Fibroblast of lung (primary cell): ENCODE results near the gene SDK1. TPM values are rescaled to one million over a fixed set of nuclear protein-coding genes. Genes with fewer than 3 reads are reported as not detected.

ENCODE experiments used
- DNase-seq, 2 donors: peaks; one replicate each; pipeline versions ENCODE4 v3.0.0 to v3.0.0-alpha.2; 2010; ENCODE audit warnings: low read depth in 2 of 2
- H2AFZ ChIP-seq: 2 replicates; pipeline ENCODE4 v1.5.1; 2012; ENCODE audit warnings: low read length, control low read depth, inconsistent platforms
- H3K27ac ChIP-seq: 2 replicates; pipeline ENCODE4 v1.5.1; 2011; ENCODE audit warnings: low read length, control low read depth; ENCODE audit not compliant: insufficient read depth
- H3K27me3 ChIP-seq: 2 replicates; pipeline ENCODE4 v1.5.1; 2011; ENCODE audit warnings: mild to moderate bottlenecking, low read length; ENCODE audit not compliant: control insufficient read depth, insufficient read depth
- H3K36me3 ChIP-seq: 2 replicates; pipeline ENCODE4 v1.5.1; 2011; ENCODE audit warnings: low read length; ENCODE audit not compliant: control insufficient read depth, insufficient read depth
- H3K4me1 ChIP-seq: 2 replicates; pipeline ENCODE4 v1.5.1; 2011; ENCODE audit warnings: low read length; ENCODE audit not compliant: control insufficient read depth, insufficient read depth; ENCODE audit errors: extremely low read depth
- H3K4me2 ChIP-seq: 2 replicates; pipeline ENCODE4 v1.5.1; 2011; ENCODE audit warnings: low read length, control low read depth; ENCODE audit not compliant: insufficient read depth; ENCODE audit errors: extremely low read depth
- H3K4me3 ChIP-seq, 4 experiments: fragments of 200-600 bp in 1 of 4; sonication (generic) in 1 of 4; replicated peaks in 1 of 4; 2 replicates each; pipeline ENCODE4 v1.5.1; 2011 to 2016; ENCODE audit warnings: low read length in 4 of 4, low read depth in 3 of 4, mild to moderate bottlenecking in 3 of 4, control low read depth in 2 of 4, inconsistent platforms in 1 of 4, mixed read lengths in 1 of 4; ENCODE audit not compliant: insufficient read depth in 1 of 4; ENCODE audit errors: control extremely low read depth in 1 of 4
- H3K79me2 ChIP-seq: 2 replicates; pipeline ENCODE4 v1.5.1; 2012; ENCODE audit warnings: mild to moderate bottlenecking, low read length, inconsistent platforms; ENCODE audit not compliant: control insufficient read depth, insufficient read depth
- H3K9ac ChIP-seq: 2 replicates; pipeline ENCODE4 v1.5.1; 2011; ENCODE audit warnings: mild to moderate bottlenecking, low read length, control low read depth; ENCODE audit not compliant: insufficient read depth
- H3K9me3 ChIP-seq: 2 replicates; pipeline ENCODE4 v1.5.1; 2012; ENCODE audit warnings: low read depth, low read length; ENCODE audit not compliant: control insufficient read depth, insufficient read depth
- H4K20me1 ChIP-seq: 2 replicates; pipeline ENCODE4 v1.5.1; 2011; ENCODE audit warnings: low read length; ENCODE audit not compliant: control insufficient read depth, insufficient read depth; ENCODE audit errors: extremely low read depth
- EZH2 ChIP-seq: IDR thresholded peaks from 2 replicates; pipeline ENCODE4 v1.5.1; 2012; ENCODE audit warnings: low read length, control low read depth, mild to moderate bottlenecking; ENCODE audit errors: missing control alignments
- polyA plus RNA-seq, 2 donors: library from polyadenylated mRNA; depleted of rRNA in 1 of 2; stranded (reverse) in 1 of 2; unstranded in 1 of 2; fragments of >200 nt; gene quantifications; 2 replicates each; pipeline ENCODE4 v1.2.1, GENCODE V29; 2011 to 2012; ENCODE audit warnings: missing spikeins in 1 of 2
- total RNA-seq: library from RNA; depleted of rRNA; stranded (reverse); fragments of >200 nt; gene quantifications from 2 replicates; pipeline ENCODE4 v1.2.1, GENCODE V29; 2014
- TF ChIP-seq, protein P1 (sequence below), 2 donors: IDR thresholded peaks in 1 of 2; conservative IDR thresholded peaks in 1 of 2; 1 replicate in 1 of 2; 2 replicates in 1 of 2; pipeline ENCODE4 v1.5.1; 2011 to 2012; ENCODE audit warnings: low read length in 2 of 2, control low read depth in 1 of 2, inconsistent platforms in 1 of 2, low read depth in 1 of 2, mild to moderate bottlenecking in 1 of 2

Gene SDK1
- total and polyA plus RNA-seq, 2 donors (not counting 1 experiment from before 2014, with no cell fraction given), result 1.0 to 8.6 TPM

DNA sequence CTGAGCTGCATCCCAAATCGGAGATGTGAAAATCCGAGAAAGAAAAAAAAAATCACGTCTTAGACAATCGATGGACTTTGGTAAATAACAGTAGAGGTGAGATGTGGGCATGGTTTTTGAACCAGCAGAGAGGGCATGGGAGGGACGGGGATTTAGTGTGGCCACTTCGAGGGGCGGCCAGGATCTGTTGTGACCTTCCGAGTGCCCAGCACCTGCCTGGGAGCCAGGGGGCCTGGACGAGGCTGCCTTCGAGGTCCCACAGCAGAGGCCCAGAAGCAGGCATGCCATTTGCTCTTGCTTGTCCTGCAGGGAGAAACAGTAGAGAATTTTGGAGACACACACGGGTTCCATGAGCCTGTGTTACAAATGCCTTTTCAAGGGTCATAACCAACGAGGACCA, 911.3 kb downstream of the SDK1 start:
- H3K27ac ChIP-seq, result no peak overlapping the region
- no peaks in the 10 kb centered on the region for H3K27me3 ChIP-seq
- no peak overlapping the region for H3K4me2 ChIP-seq
- H2AFZ ChIP-seq, result no peak overlapping the region
- H3K79me2 ChIP-seq, result no peaks in the 10 kb centered on the region
- H4K20me1 ChIP-seq, result no peaks in the 10 kb centered on the region
- DNase-seq, result no peak
- no peaks in the 10 kb centered on the region for H3K9me3 ChIP-seq
- no peaks in the 10 kb centered on the region for H3K36me3 ChIP-seq
- no peaks in the 10 kb centered on the region for H3K4me1 ChIP-seq
- no peak overlapping the region for H3K9ac ChIP-seq
- TF ChIP-seq, protein P1, sequence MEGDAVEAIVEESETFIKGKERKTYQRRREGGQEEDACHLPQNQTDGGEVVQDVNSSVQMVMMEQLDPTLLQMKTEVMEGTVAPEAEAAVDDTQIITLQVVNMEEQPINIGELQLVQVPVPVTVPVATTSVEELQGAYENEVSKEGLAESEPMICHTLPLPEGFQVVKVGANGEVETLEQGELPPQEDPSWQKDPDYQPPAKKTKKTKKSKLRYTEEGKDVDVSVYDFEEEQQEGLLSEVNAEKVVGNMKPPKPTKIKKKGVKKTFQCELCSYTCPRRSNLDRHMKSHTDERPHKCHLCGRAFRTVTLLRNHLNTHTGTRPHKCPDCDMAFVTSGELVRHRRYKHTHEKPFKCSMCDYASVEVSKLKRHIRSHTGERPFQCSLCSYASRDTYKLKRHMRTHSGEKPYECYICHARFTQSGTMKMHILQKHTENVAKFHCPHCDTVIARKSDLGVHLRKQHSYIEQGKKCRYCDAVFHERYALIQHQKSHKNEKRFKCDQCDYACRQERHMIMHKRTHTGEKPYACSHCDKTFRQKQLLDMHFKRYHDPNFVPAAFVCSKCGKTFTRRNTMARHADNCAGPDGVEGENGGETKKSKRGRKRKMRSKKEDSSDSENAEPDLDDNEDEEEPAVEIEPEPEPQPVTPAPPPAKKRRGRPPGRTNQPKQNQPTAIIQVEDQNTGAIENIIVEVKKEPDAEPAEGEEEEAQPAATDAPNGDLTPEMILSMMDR (conservative IDR thresholded peaks at IDR 0.05 in 1 of 2, IDR thresholded peaks at IDR 0.05 in 1 of 2; ENCODE audit: low read depth in 1 of 2, low read length in 2 of 2), result no peak
- no peak for TF ChIP-seq EZH2
- H3K4me3 ChIP-seq, result no peak overlapping the region

DNA sequence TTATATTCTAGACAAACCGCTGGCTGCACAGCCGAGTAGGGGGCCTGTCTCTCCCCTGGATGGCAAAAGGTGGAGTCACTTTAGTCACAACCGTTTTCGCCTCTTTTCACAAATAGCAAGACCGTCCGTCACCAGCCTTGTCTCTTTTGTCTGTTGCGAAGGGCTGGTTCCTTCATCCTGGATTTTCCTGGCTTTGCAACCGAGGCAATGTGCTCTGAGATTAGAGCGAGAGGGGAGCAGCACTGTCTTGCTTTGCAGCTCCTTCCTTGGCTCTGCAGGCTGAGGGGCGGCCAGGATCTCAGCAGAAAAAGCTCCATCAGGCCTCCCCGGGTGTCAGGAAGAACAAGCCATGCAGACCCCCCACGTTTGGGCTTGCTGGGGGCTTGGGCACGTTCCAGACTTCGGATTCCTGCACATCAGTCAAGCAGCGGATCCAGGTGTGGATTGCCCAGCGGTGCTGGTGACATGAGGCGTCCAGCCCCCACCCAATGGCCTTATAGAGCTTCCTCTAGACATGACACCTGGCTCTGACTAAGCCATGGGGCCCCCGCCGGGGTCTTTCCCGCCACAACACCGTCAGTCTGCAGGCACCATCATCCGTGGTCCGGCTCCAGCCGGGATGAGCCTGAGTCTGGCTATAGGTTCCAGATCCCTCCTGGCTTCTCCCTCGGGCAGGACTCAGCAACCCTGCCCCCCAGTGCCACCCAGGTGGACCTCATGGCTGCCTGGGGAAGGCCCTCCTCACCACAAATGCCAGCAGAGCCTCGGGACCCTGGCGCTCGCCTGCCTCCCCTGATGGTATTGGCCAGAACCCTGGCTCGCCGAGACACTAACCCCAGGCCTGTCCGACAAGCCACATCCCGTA, 913.5 kb downstream of the SDK1 start:
- H3K9ac ChIP-seq, result no peak overlapping the region
- no peaks in the 10 kb centered on the region for H3K27me3 ChIP-seq
- no peaks in the 10 kb centered on the region for H3K9me3 ChIP-seq
- no peak overlapping the region for H3K4me2 ChIP-seq
- H3K27ac ChIP-seq, result no peak overlapping the region
- no peak for DNase-seq
- no peaks in the 10 kb centered on the region for H4K20me1 ChIP-seq
- H3K4me3 ChIP-seq, result no peak overlapping the region
- no peak for TF ChIP-seq EZH2
- TF ChIP-seq, protein P1 (conservative IDR thresholded peaks at IDR 0.05 in 1 of 2, IDR thresholded peaks at IDR 0.05 in 1 of 2; ENCODE audit: low read depth in 1 of 2, low read length in 2 of 2), result no peak
- H3K36me3 ChIP-seq, result no peaks in the 10 kb centered on the region
- H2AFZ ChIP-seq, result no peak overlapping the region
- no peaks in the 10 kb centered on the region for H3K4me1 ChIP-seq
- no peaks in the 10 kb centered on the region for H3K79me2 ChIP-seq

DNA sequence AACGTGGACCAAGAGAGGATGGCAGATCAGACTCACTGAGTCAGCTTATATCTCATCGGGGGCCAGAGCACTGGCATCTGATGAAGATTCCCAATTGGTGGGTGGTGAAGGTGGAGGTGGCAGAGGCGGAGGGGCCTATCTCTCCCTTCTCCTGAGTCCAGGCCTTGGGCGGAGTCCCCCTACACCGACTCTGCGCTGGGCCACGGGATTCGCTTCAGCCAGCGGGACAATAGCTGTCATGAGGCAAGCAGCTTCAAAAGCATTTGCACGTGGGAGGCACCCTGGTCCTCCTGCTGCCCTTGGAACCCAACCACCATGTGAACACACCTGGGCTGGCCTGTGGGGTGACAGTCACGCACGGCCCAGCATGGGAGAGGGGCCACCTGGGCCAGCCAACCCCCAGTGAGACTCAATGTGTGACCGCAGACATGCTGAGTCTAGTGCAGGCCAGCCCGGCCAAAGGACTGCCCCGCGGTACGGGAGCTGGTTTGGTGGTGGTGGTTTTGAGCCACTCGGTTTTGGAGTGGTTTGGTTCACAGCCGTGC, 914.2 kb downstream of the SDK1 start:
- Histone ChIP-seq H3K27me3 (no peaks in the 10 kb centered on the region), H3K4me2 (no peak overlapping the region), H3K79me2 (no peaks in the 10 kb centered on the region), H2AFZ (no peak overlapping the region), H3K4me3 (no peak overlapping the region), H3K9ac (no peak overlapping the region), H3K4me1 (no peaks in the 10 kb centered on the region), H3K36me3 (no peaks in the 10 kb centered on the region), H3K9me3 (no peaks in the 10 kb centered on the region), H3K27ac (no peak overlapping the region), H4K20me1 (no peaks in the 10 kb centered on the region)
- DNase-seq, result no peak
- TF ChIP-seq, protein P1 (conservative IDR thresholded peaks at IDR 0.05 in 1 of 2, IDR thresholded peaks at IDR 0.05 in 1 of 2; ENCODE audit: low read depth in 1 of 2, low read length in 2 of 2), result no peak
- TF ChIP-seq EZH2, result no peak
